Erythroblast (primary cell): ENCODE data around the gene NINL.

ENCODE experiments used
- GATA1 ChIP-seq: IDR thresholded peaks from 2 replicates; pipeline ENCODE4 v1.6.1; 2011; ENCODE audit warnings: low read depth, mild to moderate bottlenecking, control low read depth, low read length, moderate library complexity
- POLR2A ChIP-seq: IDR thresholded peaks from 2 replicates; pipeline ENCODE4 v1.6.1; 2011; ENCODE audit warnings: mild to moderate bottlenecking, low read length

- no peak for TF ChIP-seq POLR2A
- no peak for TF ChIP-seq GATA1
Measured at GRCh38 chr20:25493748-25494505, 91.4 kb downstream of the NINL start.
